Hematopoietic multipotent progenitor cell treated with erythropoietin and hydrocortisone succinate and interleukin-3 and kit ligand, for 15 days (in vitro differentiated cells): ENCODE data around the gene NUP85.
A peak's percentile ranks its signal among the peaks of the same experiment; 100 is the strongest.
"Not testable (repeated sequence)": the region's sequence is repeated elsewhere in the genome, so short reads cannot be mapped to it uniquely, and the experiment has no call there.

Source experiments
- DNase-seq: peaks from one replicate; pipeline ENCODE4 v3.0.0-alpha.2; 2015; ENCODE audit warnings: low spot score

Gene NUP85, protein sequence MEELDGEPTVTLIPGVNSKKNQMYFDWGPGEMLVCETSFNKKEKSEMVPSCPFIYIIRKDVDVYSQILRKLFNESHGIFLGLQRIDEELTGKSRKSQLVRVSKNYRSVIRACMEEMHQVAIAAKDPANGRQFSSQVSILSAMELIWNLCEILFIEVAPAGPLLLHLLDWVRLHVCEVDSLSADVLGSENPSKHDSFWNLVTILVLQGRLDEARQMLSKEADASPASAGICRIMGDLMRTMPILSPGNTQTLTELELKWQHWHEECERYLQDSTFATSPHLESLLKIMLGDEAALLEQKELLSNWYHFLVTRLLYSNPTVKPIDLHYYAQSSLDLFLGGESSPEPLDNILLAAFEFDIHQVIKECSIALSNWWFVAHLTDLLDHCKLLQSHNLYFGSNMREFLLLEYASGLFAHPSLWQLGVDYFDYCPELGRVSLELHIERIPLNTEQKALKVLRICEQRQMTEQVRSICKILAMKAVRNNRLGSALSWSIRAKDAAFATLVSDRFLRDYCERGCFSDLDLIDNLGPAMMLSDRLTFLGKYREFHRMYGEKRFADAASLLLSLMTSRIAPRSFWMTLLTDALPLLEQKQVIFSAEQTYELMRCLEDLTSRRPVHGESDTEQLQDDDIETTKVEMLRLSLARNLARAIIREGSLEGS

DNA sequence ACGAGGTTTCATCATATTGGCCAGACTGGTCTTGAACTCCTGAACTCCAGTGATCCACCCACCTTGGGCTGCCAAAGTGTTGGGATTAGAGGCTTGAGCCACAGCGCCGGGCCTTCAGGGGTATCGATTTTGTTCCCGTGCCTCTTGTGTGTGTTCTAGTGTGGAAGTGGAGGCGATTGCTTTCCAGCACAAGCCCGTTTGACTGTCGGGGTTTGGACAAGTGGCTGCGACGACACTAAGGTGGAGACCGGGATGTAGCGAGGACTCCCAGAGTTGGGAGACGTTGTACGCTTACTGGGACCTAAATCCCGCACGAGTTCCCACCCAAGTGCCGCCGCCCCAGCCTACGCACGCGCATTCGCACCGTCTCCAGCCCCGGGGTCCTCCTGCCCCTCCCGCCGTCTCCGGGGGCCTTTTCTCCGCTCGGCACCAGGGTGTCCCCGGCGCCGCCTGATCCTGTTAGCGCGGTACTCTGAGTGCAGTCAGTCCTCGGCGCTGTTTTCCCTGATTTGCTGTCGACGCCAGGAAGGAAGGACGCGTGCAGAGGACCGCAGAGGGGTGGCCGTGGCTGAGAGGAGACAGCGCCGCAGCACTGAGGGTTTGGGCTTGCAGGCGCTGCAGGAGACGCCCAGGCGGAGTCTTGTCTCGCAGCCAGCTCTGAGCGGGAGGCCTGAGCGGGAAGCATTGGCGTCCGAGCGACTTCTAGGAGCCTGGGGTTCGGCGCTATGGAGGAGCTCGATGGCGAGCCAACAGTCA is at the start of gene NUP85:
Gene NUP85 (plus strand): TSS at position 643 of the 756 bp plus-strand sequence. CDS start 83 bp downstream, at position 726.
- peak; percentile 93 for DNase-seq

GRCh38 chr17:75158480-75158879 is 47.0 kb upstream of the NUP85 start:
- DNase-seq = not testable (repeated sequence)

- DNase-seq = no peak
Measured at GRCh38 chr17:75159196-75160031, 46.1 kb upstream of the NUP85 start.

DNA sequence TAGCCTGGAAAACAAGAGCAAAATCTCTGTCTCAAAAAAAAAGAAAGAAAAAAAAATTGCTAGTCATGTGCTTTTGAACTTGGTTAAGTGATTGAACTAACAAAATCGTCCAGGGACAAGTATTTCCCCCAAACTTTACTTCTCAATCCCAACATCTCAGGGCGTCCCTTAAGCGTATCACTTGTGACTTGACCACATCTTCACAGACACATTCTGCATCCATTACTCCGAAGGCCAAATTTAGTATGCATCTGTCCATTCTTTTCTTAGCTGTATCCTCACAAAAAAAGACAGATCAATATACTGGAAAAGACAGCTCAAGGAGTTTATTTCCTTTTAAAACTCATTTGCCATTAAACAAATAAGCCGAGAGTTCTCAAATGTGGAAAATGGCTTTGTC is 45.3 kb upstream of the NUP85 start:
- no peak for DNase-seq

DNA sequence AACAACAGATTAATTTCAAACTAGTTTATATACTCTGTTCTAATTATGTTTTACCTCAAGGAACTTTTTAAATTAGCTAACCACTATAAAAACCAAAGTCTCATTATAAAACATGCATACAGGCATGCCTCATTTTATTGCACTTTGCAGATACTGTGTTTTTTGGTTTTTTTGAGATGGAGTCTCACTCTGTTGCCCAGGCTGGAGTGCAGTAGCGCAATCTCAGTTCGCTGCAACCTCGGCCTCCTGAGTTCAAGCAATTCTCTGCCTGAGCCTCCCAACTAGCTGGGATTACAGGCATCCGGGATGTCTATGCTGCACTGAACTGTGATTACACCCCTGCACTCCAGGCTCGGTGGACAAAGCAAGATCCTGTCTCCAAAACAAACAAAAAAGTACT is 42.4 kb upstream of the NUP85 start:
- no peak for DNase-seq

DNA sequence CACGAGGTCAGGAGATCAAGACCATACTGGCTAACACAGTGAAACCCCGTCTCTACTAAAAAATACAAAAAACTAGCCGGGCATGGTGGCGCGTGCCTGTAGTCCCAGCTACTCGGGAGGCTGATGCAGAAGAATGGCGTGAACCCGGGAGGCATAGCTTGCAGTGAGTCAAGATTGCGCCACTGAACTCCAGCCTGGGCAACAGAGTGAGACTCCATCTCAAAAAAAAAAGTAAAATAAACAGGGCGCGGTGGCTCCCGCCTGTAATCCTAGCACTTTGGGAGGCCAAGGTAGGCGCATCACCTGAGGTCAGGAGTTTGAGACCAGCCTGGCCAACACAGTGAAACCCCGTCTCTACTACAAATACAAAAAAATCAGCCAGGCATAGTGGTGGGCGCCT is 40.9 kb upstream of the NUP85 start:
- DNase-seq = not testable (repeated sequence)

DNA sequence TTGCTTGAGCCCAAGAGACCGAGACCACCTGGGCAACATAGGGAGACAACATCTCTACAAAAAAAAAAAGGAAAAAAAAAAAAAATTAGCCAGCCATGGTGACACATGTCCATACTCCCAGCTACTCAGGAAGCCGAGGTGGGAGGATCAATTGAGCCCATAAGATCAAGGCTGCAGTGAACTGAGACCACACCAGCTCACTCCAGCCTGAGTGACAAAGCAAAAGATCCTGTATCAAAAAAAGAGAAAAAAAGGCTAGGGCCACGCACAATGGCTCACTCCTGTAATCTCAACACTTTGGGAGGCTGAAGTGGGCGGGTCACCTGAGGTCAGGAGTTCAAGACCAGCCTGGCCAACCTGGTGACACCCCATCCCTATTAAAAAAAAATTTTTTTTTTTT is 36.5 kb upstream of the NUP85 start:
- no peak for DNase-seq

GRCh38 chr17:75173526-75173925 is 32.0 kb upstream of the NUP85 start:
- DNase-seq = no peak

DNA sequence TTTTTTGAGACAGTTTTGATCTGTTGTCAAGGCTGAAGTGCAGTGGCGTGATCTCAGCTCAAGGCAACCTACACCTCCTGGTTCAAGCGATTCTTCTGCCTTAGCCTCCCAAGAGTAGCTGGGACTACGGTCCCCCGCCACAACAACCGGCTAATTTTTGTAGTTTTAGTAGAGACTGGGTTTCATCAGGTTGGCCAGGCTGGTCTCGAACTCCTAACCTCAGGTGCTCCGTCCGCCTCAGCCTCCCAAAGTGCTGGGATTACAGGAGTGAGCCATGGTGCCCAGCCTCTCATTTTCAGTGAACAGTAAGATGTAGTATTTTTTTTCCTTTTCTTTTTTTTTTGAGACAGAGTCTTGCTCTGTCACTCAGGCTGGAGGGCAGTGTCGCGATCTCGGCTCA is 30.5 kb upstream of the NUP85 start:
- no peak for DNase-seq

DNA sequence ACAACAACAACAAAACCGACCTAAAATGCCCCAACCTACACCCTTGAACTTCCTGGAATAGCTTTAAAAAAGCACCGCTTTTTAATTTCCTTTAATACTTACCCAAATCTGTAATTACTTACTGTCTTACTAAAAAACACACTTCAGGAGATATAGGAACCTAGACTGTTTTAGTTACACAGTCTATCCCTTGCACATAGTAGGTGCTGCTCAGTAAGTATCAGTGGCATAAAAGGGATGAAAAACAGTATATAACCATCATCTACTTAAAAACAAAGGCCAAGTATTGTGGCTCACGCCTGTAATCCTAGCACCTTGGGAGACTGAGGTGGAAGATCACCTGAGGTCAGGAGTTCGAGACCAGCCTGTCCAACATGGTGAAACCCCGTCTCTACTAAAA is 28.9 kb upstream of the NUP85 start:
- no peak for DNase-seq

GRCh38 chr17:75178453-75178852 is 27.0 kb upstream of the NUP85 start:
- no peak for DNase-seq

- peak; percentile 26 for DNase-seq
Measured at GRCh38 chr17:75181110-75181509, 24.4 kb upstream of the NUP85 start.

GRCh38 chr17:75181608-75182318 is 23.7 kb upstream of the NUP85 start:
- peak; percentile 41 for DNase-seq

- no peak for DNase-seq
Measured at GRCh38 chr17:75182319-75182568, 23.2 kb upstream of the NUP85 start.

DNA sequence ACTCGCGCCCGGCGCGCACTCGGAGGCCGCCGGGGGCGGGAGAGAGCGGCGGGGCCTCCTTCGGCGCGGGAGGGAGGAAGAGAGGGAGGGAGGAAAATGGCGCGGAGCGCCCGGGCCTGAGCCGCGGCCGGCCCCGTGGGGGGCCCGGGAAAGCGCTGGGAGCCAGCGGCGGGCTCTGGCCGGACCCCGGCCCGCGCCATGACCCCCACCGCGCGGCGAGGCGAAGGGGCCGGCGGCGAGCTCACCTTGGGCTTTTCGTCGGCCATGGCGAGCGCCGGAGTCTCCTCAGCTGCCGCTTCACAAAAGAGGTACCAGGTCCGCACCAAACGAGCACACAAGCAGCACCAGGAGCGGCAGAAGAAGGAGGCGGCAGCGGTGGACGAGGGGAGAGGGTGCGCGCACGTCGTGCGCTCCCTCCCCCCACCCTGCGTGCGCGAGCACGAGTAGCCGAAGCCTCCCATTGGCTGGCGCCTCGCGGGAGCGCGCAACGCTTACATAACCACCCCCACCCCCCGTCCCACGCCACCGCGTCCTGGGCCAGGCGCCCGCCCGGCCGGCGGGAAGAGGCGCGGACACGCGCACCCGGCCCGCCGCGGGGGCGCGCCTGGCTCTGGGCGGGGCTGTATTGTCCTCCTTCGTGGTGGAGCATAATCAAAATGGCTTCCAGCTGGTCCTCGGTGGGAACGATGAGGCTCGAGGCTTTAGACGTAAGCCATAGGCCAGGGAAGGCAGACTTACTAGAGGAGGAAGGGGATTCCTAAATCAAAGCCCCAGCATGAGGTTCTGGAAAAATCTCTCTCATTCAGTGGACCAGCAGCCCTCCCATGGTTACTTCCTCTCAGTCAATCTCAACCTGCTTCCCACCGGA is 22.7 kb upstream of the NUP85 start, which contains the start of gene SUMO2:
Gene SUMO2 (minus strand): TSS at position 391 of the 868 bp plus-strand sequence. CDS start 125 bp downstream, at position 266.
- peak; percentile 93 for DNase-seq

GRCh38 chr17:75183999-75184884 is 21.2 kb upstream of the NUP85 start:
- DNase-seq = no peak

- DNase-seq = no peak
Measured at GRCh38 chr17:75188614-75189013, 16.9 kb upstream of the NUP85 start.

DNA sequence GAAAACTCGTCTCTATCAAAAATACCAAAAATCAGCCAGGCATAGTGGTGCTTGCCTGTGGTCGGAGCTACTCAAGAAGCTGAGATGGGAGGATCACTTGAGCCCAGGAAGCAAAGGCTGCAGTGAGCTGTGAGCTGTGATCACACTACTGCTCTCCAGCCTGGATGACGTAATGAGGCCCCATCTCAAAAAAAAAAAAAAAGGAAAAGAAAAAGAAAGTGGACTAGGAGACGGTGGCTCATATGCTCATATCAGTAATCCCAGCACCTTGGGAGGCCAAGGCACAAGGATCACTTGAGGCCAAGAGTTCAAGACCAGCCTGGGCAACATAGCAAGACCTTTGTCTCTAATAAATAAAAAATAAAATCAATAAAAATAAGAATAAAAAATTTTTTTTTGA is 13.9 kb upstream of the NUP85 start:
- DNase-seq = no peak

GRCh38 chr17:75194879-75195278 is 10.6 kb upstream of the NUP85 start:
- DNase-seq = no peak
